H1 (cell line): Measurements from ENCODE around the gene UBE2E1. TPM values are rescaled to one million over a fixed set of nuclear protein-coding genes. Genes with fewer than 3 reads are reported as not detected.

ENCODE experiments used
- CHD7 ChIP-seq: fragments of 300-600 bp; sonication (generic); IDR thresholded peaks from 2 replicates; pipeline ENCODE4 v1.7.1; 2012; ENCODE audit warnings: low read length, moderate library complexity, mild to moderate bottlenecking, inconsistent platforms; ENCODE audit not compliant: insufficient replicate concordance
- polyA plus RNA-seq, 7 experiments: library from polyadenylated mRNA; depleted of rRNA in 3 of 7; stranded (reverse) in 5 of 7; unstranded in 2 of 7; fragments of >200 nt in 5 of 7; fragments of 200-250 nt in 2 of 7; gene quantifications; 1 replicate in 5 of 7; 2 replicates in 1 of 7; 4 replicates in 1 of 7; pipeline versions ENCODE4 v1.2.1 to v1.2.3, GENCODE V29; 2011 to 2013; ENCODE audit warnings: missing spikeins in 2 of 7, mixed read lengths in 2 of 7
- total RNA-seq: library from RNA; stranded (reverse); fragmentation: NEBNext Ultra II Directional; extraction: Animal tissue kit (Norgen Biotek cat#: 25700); gene quantifications from 2 replicates; pipeline ENCODE4 v1.2.1, GENCODE V29; 2021

The UBE2E1 gene
- total and polyA plus RNA-seq, 2 of the 8 experiments (the other 6 are each of a cell fraction or from before 2014, with no cell fraction given) = 109 to 141 TPM

- no peak for TF ChIP-seq CHD7
Observed at GRCh38 chr3:23830869-23831484, 25.2 kb downstream of the UBE2E1 start (continued).
